Mesenchymal stem cell (in vitro differentiated cells and primary cell): ENCODE data around the gene GNG13.

Experiments
- DNase-seq: peaks from one replicate; pipeline ENCODE4 v3.0.0-alpha.2; 2013
- H2AFZ ChIP-seq: one replicate; pipeline ENCODE4 v1.6.1; 2013; ENCODE audit warnings: low read depth, mild to moderate bottlenecking, control low read depth, inconsistent platforms, low read length, moderate library complexity
- H2AK5ac ChIP-seq: 2 replicates; pipeline ENCODE4 v1.6.1; 2013; ENCODE audit warnings: low read length, moderate library complexity, mild to moderate bottlenecking, inconsistent platforms; ENCODE audit not compliant: severe bottlenecking
- H2BK120ac ChIP-seq: one replicate; pipeline ENCODE4 v1.6.1; 2013; ENCODE audit warnings: low read depth, mild to moderate bottlenecking, inconsistent platforms, low read length, moderate library complexity
- H2BK12ac ChIP-seq, 2 experiments: one replicate each; pipeline ENCODE4 v1.6.1; 2013; ENCODE audit warnings: inconsistent platforms in 2 of 2, low read length in 2 of 2, mild to moderate bottlenecking in 2 of 2, moderate library complexity in 2 of 2, control low read depth in 1 of 2
- H2BK15ac ChIP-seq: one replicate; pipeline ENCODE4 v1.6.1; 2013; ENCODE audit warnings: mild to moderate bottlenecking, low read depth, inconsistent platforms; ENCODE audit not compliant: poor library complexity, severe bottlenecking
- H2BK5ac ChIP-seq: 2 replicates; pipeline ENCODE4 v1.6.1; 2013; ENCODE audit warnings: low read depth, mild to moderate bottlenecking, low read length, control low read depth, inconsistent platforms; ENCODE audit not compliant: poor library complexity, severe bottlenecking
- H3K14ac ChIP-seq, 2 experiments: one replicate each; pipeline ENCODE4 v1.6.1; 2013; ENCODE audit warnings: inconsistent platforms in 2 of 2, low read length in 2 of 2, control low read depth in 1 of 2, mild to moderate bottlenecking in 1 of 2, moderate library complexity in 1 of 2
- H3K18ac ChIP-seq, 2 experiments: one replicate each; pipeline ENCODE4 v1.6.1; 2013; ENCODE audit warnings: inconsistent platforms in 2 of 2, low read length in 2 of 2, control low read depth in 1 of 2, low read depth in 1 of 2, mild to moderate bottlenecking in 1 of 2
- H3K23ac ChIP-seq, 2 experiments: one replicate each; pipeline ENCODE4 v1.6.1; 2013; ENCODE audit warnings: inconsistent platforms in 2 of 2, low read length in 2 of 2, mild to moderate bottlenecking in 2 of 2, moderate library complexity in 2 of 2, control low read depth in 1 of 2
- H3K27ac ChIP-seq: 2 replicates; pipeline ENCODE4 v1.5.1; 2013; ENCODE audit warnings: mild to moderate bottlenecking, moderate library complexity, low read length, control low read depth, inconsistent platforms; ENCODE audit not compliant: poor library complexity, severe bottlenecking
- H3K27me3 ChIP-seq, 2 experiments: 2 replicates each; pipeline versions ENCODE4 v1.6.1 to v1.7.0; 2013; ENCODE audit warnings: low read length in 2 of 2, mild to moderate bottlenecking in 2 of 2, moderate library complexity in 2 of 2, control low read depth in 1 of 2, inconsistent platforms in 1 of 2; ENCODE audit not compliant: control insufficient read depth in 1 of 2, insufficient read depth in 1 of 2
- H3K36me3 ChIP-seq, 2 experiments: 2 replicates each; pipeline versions ENCODE4 v1.6.1 to v1.7.0; 2013; ENCODE audit warnings: low read length in 2 of 2, control low read depth in 1 of 2, inconsistent platforms in 1 of 2, low read depth in 1 of 2, mild to moderate bottlenecking in 1 of 2; ENCODE audit not compliant: insufficient read depth in 2 of 2, control insufficient read depth in 1 of 2
- H3K4ac ChIP-seq, 2 experiments: one replicate each; pipeline ENCODE4 v1.6.1; 2013; ENCODE audit warnings: inconsistent platforms in 2 of 2, low read length in 2 of 2, mild to moderate bottlenecking in 2 of 2, moderate library complexity in 2 of 2, control low read depth in 1 of 2, low read depth in 1 of 2
- H3K4me1 ChIP-seq: 2 replicates; pipeline ENCODE4 v1.6.1; 2013; ENCODE audit warnings: low read depth, low read length, control low read depth; ENCODE audit not compliant: control insufficient read depth, insufficient read depth
- H3K4me2 ChIP-seq: 2 replicates; pipeline ENCODE4 v1.6.1; 2013; ENCODE audit warnings: low read length, mild to moderate bottlenecking, inconsistent platforms; ENCODE audit not compliant: poor library complexity, severe bottlenecking
- H3K4me3 ChIP-seq, 2 experiments: 2 replicates each; pipeline versions ENCODE4 v1.5.1 to v1.7.0; 2013; ENCODE audit warnings: low read length in 2 of 2, mild to moderate bottlenecking in 2 of 2, control low read depth in 1 of 2, low read depth in 1 of 2; ENCODE audit not compliant: insufficient read depth in 1 of 2
- H3K79me1 ChIP-seq: replicated peaks from 2 replicates; pipeline ENCODE4 v1.6.1; 2013; ENCODE audit warnings: mild to moderate bottlenecking, control low read depth, low read length, inconsistent platforms; ENCODE audit not compliant: poor library complexity, severe bottlenecking
- H3K9ac ChIP-seq: 2 replicates; pipeline ENCODE4 v1.7.0; 2013; ENCODE audit warnings: mild to moderate bottlenecking, low read length, moderate library complexity
- H3K9me3 ChIP-seq: 2 replicates; pipeline ENCODE4 v1.7.0; 2013; ENCODE audit warnings: mild to moderate bottlenecking, low read length; ENCODE audit not compliant: control insufficient read depth
- H4K8ac ChIP-seq: one replicate; pipeline ENCODE4 v1.6.1; 2013; ENCODE audit warnings: inconsistent platforms, mild to moderate bottlenecking, low read length, moderate library complexity
- H4K91ac ChIP-seq: one replicate; pipeline ENCODE4 v1.6.1; 2013; ENCODE audit warnings: mild to moderate bottlenecking, low read length, inconsistent platforms
- whole genome bisulfite sequencing: methylation state at CpG from one replicate; pipeline ENCODE4 v1.1.7; 2013; ENCODE audit warnings: mixed read lengths; 5-methylcytosine and 5-hydroxymethylcytosine counted together

GNG13 gene

GRCh38 chr16:803754-804080 lies 3.2 kb upstream of the GNG13 start:
- Histone ChIP-seq H2BK12ac (no peak overlapping the region), H3K4me2 (no peak overlapping the region), H3K36me3 (peaks cover 0 to 13% of the 10 kb centered on the region in 2 experiments), H2BK120ac (no peak overlapping the region), H2BK15ac (no peak overlapping the region), H3K4me3 (no peak overlapping the region), H3K4ac (no peak overlapping the region), H3K9ac (no peak overlapping the region), H3K27ac (no peak overlapping the region), H4K91ac (no peak overlapping the region), H3K14ac (no peak overlapping the region), H3K18ac (no peak overlapping the region), H3K4me1 (peaks cover 22% of the 10 kb centered on the region), H3K23ac (no peak overlapping the region), H2AFZ (no peak overlapping the region), H3K27me3 (peaks cover 45 to 46% of the 10 kb centered on the region in 2 experiments), H2BK5ac (no peak overlapping the region), H3K79me1 (peaks cover 6% of the 10 kb centered on the region), H4K8ac (no peak overlapping the region), H2AK5ac (no peak overlapping the region), H3K9me3 (no peaks in the 10 kb centered on the region)
- DNase-seq, result no peak
- 76% methylated on average over 7 of the region's 8 CpGs for WGBS

GRCh38 chr16:802914-803753 lies 2.6 kb upstream of the GNG13 start:
- no peak overlapping the region for H3K4ac ChIP-seq
- H2BK120ac ChIP-seq, result no peak overlapping the region
- H3K27me3 ChIP-seq, result peaks cover 45 to 46% of the 10 kb centered on the region in 2 experiments
- H3K27ac ChIP-seq, result no peak overlapping the region
- peaks cover 0 to 13% of the 10 kb centered on the region in 2 experiments for H3K36me3 ChIP-seq
- no peak overlapping the region for H3K14ac ChIP-seq
- H3K4me3 ChIP-seq, result no peak overlapping the region
- H3K9ac ChIP-seq, result no peak overlapping the region
- no peak overlapping the region for H2BK15ac ChIP-seq
- H3K79me1 ChIP-seq, result peaks cover 3% of the 10 kb centered on the region
- no peak overlapping the region for H4K91ac ChIP-seq
- H2BK12ac ChIP-seq, result no peak overlapping the region
- no peak for DNase-seq
- 84% methylated on average over 32 of the region's 33 CpGs for WGBS
- H3K9me3 ChIP-seq, result no peaks in the 10 kb centered on the region
- no peak overlapping the region for H3K4me2 ChIP-seq
- H3K23ac ChIP-seq, result no peak overlapping the region
- H2BK5ac ChIP-seq, result no peak overlapping the region
- peak overlapping the region; percentile 38 for H4K8ac ChIP-seq
- H2AK5ac ChIP-seq, result no peak overlapping the region
- H3K18ac ChIP-seq, result no peak overlapping the region
- no peak overlapping the region for H2AFZ ChIP-seq
- peaks cover 18% of the 10 kb centered on the region for H3K4me1 ChIP-seq

GRCh38 chr16:802461-802860 lies 1.9 kb upstream of the GNG13 start:
- H3K9ac ChIP-seq, result no peak overlapping the region
- H3K4me2 ChIP-seq, result no peak overlapping the region
- H4K91ac ChIP-seq, result no peak overlapping the region
- H2AK5ac ChIP-seq, result no peak overlapping the region
- no peak for DNase-seq
- no peak overlapping the region for H3K27ac ChIP-seq
- no peak overlapping the region for H2BK12ac ChIP-seq
- peaks cover 3% of the 10 kb centered on the region for H3K79me1 ChIP-seq
- H2AFZ ChIP-seq, result no peak overlapping the region
- 80% methylated on average over 7 of the region's 7 CpGs for WGBS
- H2BK15ac ChIP-seq, result no peak overlapping the region
- no peak overlapping the region for H3K4ac ChIP-seq
- peaks cover 45 to 46% of the 10 kb centered on the region in 2 experiments for H3K27me3 ChIP-seq
- H3K9me3 ChIP-seq, result no peaks in the 10 kb centered on the region
- H2BK5ac ChIP-seq, result no peak overlapping the region
- H3K4me1 ChIP-seq, result peaks cover 15% of the 10 kb centered on the region
- no peak overlapping the region for H3K4me3 ChIP-seq
- H3K18ac ChIP-seq, result no peak overlapping the region
- no peak overlapping the region for H4K8ac ChIP-seq
- H3K23ac ChIP-seq, result no peak overlapping the region
- no peak overlapping the region for H3K14ac ChIP-seq
- H2BK120ac ChIP-seq, result no peak overlapping the region
- H3K36me3 ChIP-seq, result peaks cover 0 to 18% of the 10 kb centered on the region in 2 experiments

- Histone ChIP-seq H2BK120ac (no peak overlapping the region), H3K36me3 (peaks cover 0 to 25% of the 10 kb centered on the region in 2 experiments), H4K91ac (no peak overlapping the region), H2AK5ac (no peak overlapping the region), H3K4me3 (no peak overlapping the region), H2AFZ (no peak overlapping the region), H3K18ac (no peak overlapping the region), H2BK12ac (no peak overlapping the region), H3K4me2 (no peak overlapping the region), H3K27me3 (peaks cover 45 to 46% of the 10 kb centered on the region in 2 experiments), H3K9ac (no peak overlapping the region), H2BK5ac (no peak overlapping the region), H2BK15ac (no peak overlapping the region), H3K14ac (no peak overlapping the region), H3K79me1 (no peaks in the 10 kb centered on the region), H3K27ac (no peak overlapping the region), H3K4ac (no peak overlapping the region), H3K4me1 (peaks cover 15% of the 10 kb centered on the region), H3K23ac (no peak overlapping the region), H4K8ac (no peak overlapping the region), H3K9me3 (no peaks in the 10 kb centered on the region)
- 80% methylated on average over 22 of the region's 22 CpGs for WGBS
- DNase-seq, result no peak
Measured at GRCh38 chr16:801584-802363, 1.2 kb upstream of the GNG13 start.
